HUES64 (cell line): Measurements from ENCODE around the gene CDON.

Experiments
- H3K27ac ChIP-seq: 2 replicates; pipeline ENCODE4 v1.7.0; 2013; ENCODE audit warnings: low read depth, low read length, inconsistent platforms
- H3K27me3 ChIP-seq: 2 replicates; pipeline ENCODE4 v1.6.1; 2013; ENCODE audit warnings: mild to moderate bottlenecking, low read length; ENCODE audit not compliant: insufficient read depth
- H3K36me3 ChIP-seq: 2 replicates; pipeline ENCODE4 v1.6.1; 2013; ENCODE audit warnings: mild to moderate bottlenecking, low read length; ENCODE audit not compliant: insufficient read depth
- H3K4me1 ChIP-seq: 2 replicates; pipeline ENCODE4 v1.6.1; 2013; ENCODE audit warnings: mild to moderate bottlenecking, low read length, moderate library complexity; ENCODE audit not compliant: insufficient read depth
- H3K4me3 ChIP-seq: 2 replicates; pipeline ENCODE4 v1.5.1; 2013; ENCODE audit warnings: mild to moderate bottlenecking, low read length, moderate library complexity
- H3K9ac ChIP-seq: 2 replicates; pipeline ENCODE4 v1.6.1; 2013; ENCODE audit warnings: mild to moderate bottlenecking, low read depth, low read length
- H3K9me3 ChIP-seq: 2 replicates; pipeline ENCODE4 v1.6.1; 2013; ENCODE audit warnings: low read depth, low read length; ENCODE audit not compliant: insufficient read depth
- WGBS: fragments of 150-250, 120-280 bp; methylation state at CpG from one replicate; pipeline ENCODE4 v1.1.7; 2013; ENCODE audit warnings: missing lambda C conversion rate; 5-methylcytosine and 5-hydroxymethylcytosine counted together

Gene CDON

DNA sequence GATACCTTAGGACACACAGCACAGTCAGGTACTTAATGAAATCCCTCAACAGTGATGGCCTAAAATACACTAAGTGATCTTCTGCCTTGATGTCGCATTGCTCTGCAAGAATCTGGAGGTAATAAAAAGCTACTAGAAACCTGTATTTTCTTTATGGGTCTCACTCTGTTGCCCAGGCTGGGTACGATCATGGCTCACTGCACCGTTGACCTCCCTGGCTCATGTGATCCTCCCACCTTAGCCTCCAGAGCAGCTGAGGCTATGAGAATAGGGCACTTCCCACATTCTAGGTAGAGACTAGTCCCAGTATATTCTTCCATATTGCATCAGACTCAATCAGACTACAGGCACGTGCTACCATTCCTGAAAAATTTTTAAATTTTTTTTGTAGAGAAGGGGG lies 95.2 kb downstream of the CDON start:
- Histone ChIP-seq H3K9ac (no peak overlapping the region), H3K4me3 (no peak overlapping the region), H3K9me3 (peaks cover 8% of the 10 kb centered on the region; the same call in 1 of the 2 replicates), H3K36me3 (peaks cover 21% of the 10 kb centered on the region; the same call in 1 of the 2 replicates), H3K27me3 (no peaks in the 10 kb centered on the region), H3K27ac (no peak overlapping the region), H3K4me1 (no peaks in the 10 kb centered on the region)
- WGBS = 98% methylated on average over 4 of the region's 4 CpGs

DNA sequence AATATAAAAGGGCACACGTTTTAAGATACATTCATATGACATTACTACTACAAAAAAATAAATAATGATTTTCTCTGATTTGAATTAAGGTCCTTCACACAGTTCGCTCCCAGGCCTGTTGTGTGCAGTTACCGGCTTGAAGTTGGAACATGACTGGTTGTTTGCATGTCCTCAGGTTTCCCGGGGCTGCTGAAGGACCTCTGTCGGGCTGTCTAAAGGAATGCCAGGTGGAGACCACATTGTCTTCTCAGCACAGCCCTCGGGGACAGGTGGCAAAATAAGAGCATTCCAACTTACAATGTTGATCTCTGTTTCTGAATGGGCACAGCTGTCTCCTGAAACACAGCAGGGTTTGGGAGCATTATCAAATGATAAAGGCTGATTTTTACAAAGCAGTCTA lies 101.9 kb downstream of the CDON start:
- Histone ChIP-seq H3K9me3 (peaks cover 11% of the 10 kb centered on the region; the same call in 1 of the 2 replicates), H3K4me1 (no peaks in the 10 kb centered on the region), H3K4me3 (no peak overlapping the region), H3K27ac (no peak overlapping the region), H3K36me3 (peaks cover 49% of the 10 kb centered on the region), H3K9ac (no peak overlapping the region), H3K27me3 (no peaks in the 10 kb centered on the region)
- 86% methylated on average over 5 of the region's 6 CpGs for WGBS

GRCh38 chr11:125959931-125960330 lies 102.7 kb downstream of the CDON start:
- H3K36me3 ChIP-seq = peaks cover 49% of the 10 kb centered on the region
- H3K9ac ChIP-seq = no peak overlapping the region
- H3K27me3 ChIP-seq = no peaks in the 10 kb centered on the region
- no peak overlapping the region for H3K4me3 ChIP-seq
- 95% methylated on average over 10 of the region's 10 CpGs for WGBS
- peaks cover 11% of the 10 kb centered on the region; the same call in 1 of the 2 replicates for H3K9me3 ChIP-seq
- no peaks in the 10 kb centered on the region for H3K4me1 ChIP-seq
- H3K27ac ChIP-seq = no peak overlapping the region

GRCh38 chr11:125959511-125959910 lies 103.2 kb downstream of the CDON start:
- H3K4me1 ChIP-seq = no peaks in the 10 kb centered on the region
- peaks cover 11% of the 10 kb centered on the region; the same call in 1 of the 2 replicates for H3K9me3 ChIP-seq
- no peak overlapping the region for H3K9ac ChIP-seq
- H3K4me3 ChIP-seq = no peak overlapping the region
- peaks cover 49% of the 10 kb centered on the region for H3K36me3 ChIP-seq
- H3K27me3 ChIP-seq = no peaks in the 10 kb centered on the region
- no peak overlapping the region for H3K27ac ChIP-seq
- WGBS = 97% methylated on average over 6 of the region's 6 CpGs

- no peaks in the 10 kb centered on the region for H3K4me1 ChIP-seq
- no peak overlapping the region for H3K4me3 ChIP-seq
- H3K36me3 ChIP-seq = peaks cover 49% of the 10 kb centered on the region
- peaks cover 11% of the 10 kb centered on the region; the same call in 1 of the 2 replicates for H3K9me3 ChIP-seq
- no peak overlapping the region for H3K27ac ChIP-seq
- no peaks in the 10 kb centered on the region for H3K27me3 ChIP-seq
- WGBS = 92% methylated on average over 3 of the region's 4 CpGs
- no peak overlapping the region for H3K9ac ChIP-seq
Measured at GRCh38 chr11:125958872-125959400, 103.7 kb downstream of the CDON start.

GRCh38 chr11:125957618-125958332 lies 104.9 kb downstream of the CDON start:
- H3K27ac ChIP-seq = no peak overlapping the region
- H3K9ac ChIP-seq = no peak overlapping the region
- peaks cover 39% of the 10 kb centered on the region for H3K36me3 ChIP-seq
- WGBS = 94% methylated on average over 14 of the region's 14 CpGs
- no peak overlapping the region for H3K4me3 ChIP-seq
- no peaks in the 10 kb centered on the region for H3K4me1 ChIP-seq
- H3K9me3 ChIP-seq = peaks cover 5% of the 10 kb centered on the region; the same call in 1 of the 2 replicates
- H3K27me3 ChIP-seq = no peaks in the 10 kb centered on the region

- peaks cover 29% of the 10 kb centered on the region for H3K36me3 ChIP-seq
- no peak overlapping the region for H3K27ac ChIP-seq
- H3K27me3 ChIP-seq = no peaks in the 10 kb centered on the region
- H3K4me1 ChIP-seq = no peaks in the 10 kb centered on the region
- WGBS = 91% methylated on average over 22 of the region's 22 CpGs
- no peak overlapping the region for H3K9ac ChIP-seq
- H3K9me3 ChIP-seq = no peaks in the 10 kb centered on the region
- H3K4me3 ChIP-seq = no peak overlapping the region
Measured at GRCh38 chr11:125956391-125957134, 106.1 kb downstream of the CDON start.

- H3K4me3 ChIP-seq = no peak overlapping the region
- H3K9ac ChIP-seq = no peak overlapping the region
- 85% methylated on average over 2 of the region's 2 CpGs for WGBS
- no peak overlapping the region for H3K27ac ChIP-seq
- no peaks in the 10 kb centered on the region for H3K9me3 ChIP-seq
- H3K4me1 ChIP-seq = no peaks in the 10 kb centered on the region
- H3K36me3 ChIP-seq = peaks cover 22% of the 10 kb centered on the region
- no peaks in the 10 kb centered on the region for H3K27me3 ChIP-seq
Measured at GRCh38 chr11:125955856-125956255, 106.8 kb downstream of the CDON start.

GRCh38 chr11:125954945-125955640 lies 107.6 kb downstream of the CDON start:
- H3K27ac ChIP-seq = no peak overlapping the region
- no peaks in the 10 kb centered on the region for H3K27me3 ChIP-seq
- H3K4me3 ChIP-seq = no peak overlapping the region
- H3K9me3 ChIP-seq = no peaks in the 10 kb centered on the region
- 93% methylated on average over 15 of the region's 15 CpGs for WGBS
- peaks cover 16% of the 10 kb centered on the region for H3K36me3 ChIP-seq
- H3K9ac ChIP-seq = no peak overlapping the region
- H3K4me1 ChIP-seq = no peaks in the 10 kb centered on the region

- Histone ChIP-seq H3K27ac (no peak overlapping the region), H3K36me3 (peaks cover 13% of the 10 kb centered on the region; the same call in 1 of the 2 replicates), H3K9ac (no peak overlapping the region), H3K4me3 (no peak overlapping the region), H3K27me3 (no peaks in the 10 kb centered on the region), H3K4me1 (no peaks in the 10 kb centered on the region), H3K9me3 (no peaks in the 10 kb centered on the region)
- WGBS = 91% methylated on average over 21 of the region's 21 CpGs
Measured at GRCh38 chr11:125954123-125954944, 108.3 kb downstream of the CDON start.
